ENCODE results near the gene BSPRY. TPM values are rescaled to one million over a fixed set of nuclear protein-coding genes. Genes with fewer than 3 reads are reported as not detected.

BSPRY gene
- total and polyA plus RNA-seq, 4 donors: 8.8 to 12.7 (median 11.0) TPM

DNA sequence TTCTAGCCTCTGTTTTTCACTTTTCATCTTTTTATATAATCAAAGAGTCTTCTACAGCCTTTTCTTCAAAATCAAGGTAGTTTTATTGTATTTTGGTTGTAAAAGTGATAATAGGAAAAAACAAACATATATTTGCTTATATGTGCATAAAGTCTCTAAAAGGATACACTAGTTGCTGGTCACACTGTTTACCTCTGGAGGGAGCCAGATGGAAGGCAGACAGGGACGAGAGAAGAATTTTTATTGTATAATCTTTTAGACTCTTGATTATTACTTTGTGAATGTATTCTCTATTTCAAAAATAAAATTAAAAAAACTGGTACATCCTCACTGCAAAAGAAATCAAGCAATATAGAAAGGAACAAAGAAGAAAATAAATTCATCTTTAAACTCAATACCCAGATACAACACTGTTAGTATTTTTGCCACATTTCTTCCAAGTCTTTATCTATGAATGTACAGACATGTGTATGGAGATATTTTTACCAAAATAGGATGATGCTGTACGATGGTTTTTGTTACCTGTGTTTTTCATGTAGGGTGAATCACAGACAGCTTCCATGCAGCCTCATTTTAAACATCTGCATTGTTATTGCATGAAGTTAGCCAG is 40.0 kb upstream of the BSPRY start:
- Histone ChIP-seq H3K9me3 (ENCODE audit: control insufficient read depth in 4 of 4, insufficient read depth in 3 of 4, low read length in 3 of 4) (no peaks in the 10 kb centered on the region), H3K4me3 (no peak overlapping the region), H3K9ac (ENCODE audit: insufficient read depth in 1 of 2, low read length in 2 of 2) (no peak overlapping the region), H3K27me3 (ENCODE audit: control insufficient read depth in 3 of 3, insufficient read depth in 3 of 3, low read length in 2 of 3) (no peaks in the 10 kb centered on the region), H3K27ac (ENCODE audit: low read depth in 1 of 2, low read length in 1 of 2) (no peak overlapping the region), H3K4me1 (ENCODE audit: control insufficient read depth in 5 of 5, insufficient read depth in 5 of 5, low read length in 5 of 5) (peaks cover 0 to 6% (median 1%) of the 10 kb centered on the region in 5 donors), H3K36me3 (ENCODE audit: control insufficient read depth in 4 of 4, insufficient read depth in 4 of 4, low read length in 4 of 4) (no peaks in the 10 kb centered on the region)
- ATAC-seq (ENCODE audit: insufficient read depth, low FRiP score): no peak
- DNase-seq: peak in 2 of 3 donors; percentile 58 to 69
- TF ChIP-seq, protein P1, sequence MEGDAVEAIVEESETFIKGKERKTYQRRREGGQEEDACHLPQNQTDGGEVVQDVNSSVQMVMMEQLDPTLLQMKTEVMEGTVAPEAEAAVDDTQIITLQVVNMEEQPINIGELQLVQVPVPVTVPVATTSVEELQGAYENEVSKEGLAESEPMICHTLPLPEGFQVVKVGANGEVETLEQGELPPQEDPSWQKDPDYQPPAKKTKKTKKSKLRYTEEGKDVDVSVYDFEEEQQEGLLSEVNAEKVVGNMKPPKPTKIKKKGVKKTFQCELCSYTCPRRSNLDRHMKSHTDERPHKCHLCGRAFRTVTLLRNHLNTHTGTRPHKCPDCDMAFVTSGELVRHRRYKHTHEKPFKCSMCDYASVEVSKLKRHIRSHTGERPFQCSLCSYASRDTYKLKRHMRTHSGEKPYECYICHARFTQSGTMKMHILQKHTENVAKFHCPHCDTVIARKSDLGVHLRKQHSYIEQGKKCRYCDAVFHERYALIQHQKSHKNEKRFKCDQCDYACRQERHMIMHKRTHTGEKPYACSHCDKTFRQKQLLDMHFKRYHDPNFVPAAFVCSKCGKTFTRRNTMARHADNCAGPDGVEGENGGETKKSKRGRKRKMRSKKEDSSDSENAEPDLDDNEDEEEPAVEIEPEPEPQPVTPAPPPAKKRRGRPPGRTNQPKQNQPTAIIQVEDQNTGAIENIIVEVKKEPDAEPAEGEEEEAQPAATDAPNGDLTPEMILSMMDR (IDR thresholded peaks at IDR 0.05; ENCODE audit: control extremely low read depth, extremely low read depth): no peak
- 12% methylated on average over 2 of the region's 2 CpGs for WGBS, 2 donors

DNA sequence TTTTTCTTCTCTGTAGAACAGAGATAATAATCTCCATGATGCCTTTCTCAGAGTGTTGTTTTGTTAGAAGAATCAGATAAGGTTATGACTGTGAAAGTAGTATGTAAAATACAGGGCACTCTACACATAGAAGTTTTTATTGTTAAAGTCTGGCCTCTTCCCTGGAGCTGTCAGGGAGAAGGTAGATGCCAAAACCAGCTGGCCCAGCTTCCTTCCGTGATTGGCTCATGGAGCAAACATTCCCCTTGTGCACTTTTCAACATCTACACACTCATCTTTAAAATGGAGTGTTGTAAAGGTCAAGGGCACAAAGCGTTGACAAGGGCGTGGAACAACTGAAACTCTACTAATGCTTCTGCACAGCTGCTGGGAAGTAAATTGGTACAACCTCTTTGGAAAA is 38.8 kb upstream of the BSPRY start:
- TF ChIP-seq, protein P1 (IDR thresholded peaks at IDR 0.05; ENCODE audit: control extremely low read depth, extremely low read depth): no peak
- ATAC-seq (ENCODE audit: insufficient read depth, low FRiP score): no peak
- Histone ChIP-seq H3K4me1 (ENCODE audit: control insufficient read depth in 5 of 5, insufficient read depth in 5 of 5, low read length in 5 of 5) (peaks cover 0 to 6% (median 1%) of the 10 kb centered on the region in 5 donors), H3K27me3 (ENCODE audit: control insufficient read depth in 3 of 3, insufficient read depth in 3 of 3, low read length in 2 of 3) (no peaks in the 10 kb centered on the region), H3K9me3 (ENCODE audit: control insufficient read depth in 4 of 4, insufficient read depth in 3 of 4, low read length in 3 of 4) (no peaks in the 10 kb centered on the region), H3K9ac (ENCODE audit: insufficient read depth in 1 of 2, low read length in 2 of 2) (no peak overlapping the region), H3K36me3 (ENCODE audit: control insufficient read depth in 4 of 4, insufficient read depth in 4 of 4, low read length in 4 of 4) (no peaks in the 10 kb centered on the region), H3K27ac (ENCODE audit: low read depth in 1 of 2, low read length in 1 of 2) (peak overlapping the region in 1 of 2 donors; percentile 35), H3K4me3 (no peak overlapping the region)
- peak in 2 of 3 donors; percentile 2 to 14 for DNase-seq
- WGBS, 2 donors: 49 to 76% methylated on average over 3 of the region's 3 CpGs

DNA sequence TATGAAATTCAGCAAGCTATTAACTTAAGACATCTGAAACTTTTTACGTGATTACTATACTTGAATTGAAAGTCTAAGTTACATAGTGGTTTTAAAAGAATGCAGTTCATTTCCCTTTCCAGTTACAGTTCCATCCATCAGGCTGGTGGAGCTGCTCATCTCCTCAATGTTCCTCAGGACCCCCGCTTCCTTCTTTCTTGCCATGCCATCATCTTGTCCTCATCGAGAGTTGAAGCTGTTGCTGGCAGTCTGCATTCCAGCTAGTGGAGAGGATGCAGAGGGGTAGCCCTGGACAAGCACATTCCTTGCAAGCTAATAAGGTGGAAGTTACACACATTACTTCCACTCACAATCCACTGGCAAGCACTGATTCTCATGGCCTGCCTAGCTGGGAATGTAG is 37.4 kb upstream of the BSPRY start:
- Histone ChIP-seq H3K27me3 (ENCODE audit: control insufficient read depth in 3 of 3, insufficient read depth in 3 of 3, low read length in 2 of 3) (no peaks in the 10 kb centered on the region), H3K9ac (ENCODE audit: insufficient read depth in 1 of 2, low read length in 2 of 2) (no peak overlapping the region), H3K9me3 (ENCODE audit: control insufficient read depth in 4 of 4, insufficient read depth in 3 of 4, low read length in 3 of 4) (no peaks in the 10 kb centered on the region), H3K27ac (ENCODE audit: low read depth in 1 of 2, low read length in 1 of 2) (no peak overlapping the region), H3K4me1 (ENCODE audit: control insufficient read depth in 5 of 5, insufficient read depth in 5 of 5, low read length in 5 of 5) (peaks cover 0 to 6% (median 1%) of the 10 kb centered on the region in 5 donors), H3K4me3 (no peak overlapping the region), H3K36me3 (ENCODE audit: control insufficient read depth in 4 of 4, insufficient read depth in 4 of 4, low read length in 4 of 4) (no peaks in the 10 kb centered on the region)
- TF ChIP-seq, protein P1 (IDR thresholded peaks at IDR 0.05; ENCODE audit: control extremely low read depth, extremely low read depth): no peak
- 88 to 89% methylated on average over 3 of the region's 3 CpGs for WGBS, 2 donors
- no peak for ATAC-seq (ENCODE audit: insufficient read depth, low FRiP score)
- no peak for DNase-seq

DNA sequence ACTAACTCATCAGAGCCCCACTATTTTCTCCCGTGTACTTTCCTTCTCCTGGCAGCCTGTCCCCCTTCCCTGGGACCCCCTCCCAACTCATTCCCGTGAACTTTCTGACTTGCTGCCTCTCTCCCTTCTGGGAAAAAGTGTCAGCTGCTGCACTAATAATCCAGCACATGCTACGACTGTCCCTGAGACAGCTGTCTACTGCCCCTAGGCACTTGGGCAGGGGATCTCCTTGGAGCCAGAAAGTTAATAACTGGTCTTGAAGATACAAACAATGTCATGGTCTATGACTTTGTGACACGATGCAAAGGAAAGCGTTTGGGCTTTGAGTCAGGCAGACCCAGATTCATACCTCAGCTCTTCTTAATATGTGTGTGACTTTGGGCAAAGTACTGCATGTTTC is 36.1 kb upstream of the BSPRY start:
- no peak for ATAC-seq (ENCODE audit: insufficient read depth, low FRiP score)
- 82 to 87% methylated on average over 5 of the region's 5 CpGs for WGBS, 2 donors
- TF ChIP-seq, protein P1 (IDR thresholded peaks at IDR 0.05; ENCODE audit: control extremely low read depth, extremely low read depth): no peak

More for the DNA sequence above, 36.1 kb upstream of the BSPRY start:
- Histone ChIP-seq H3K36me3 (ENCODE audit: control insufficient read depth in 4 of 4, insufficient read depth in 4 of 4, low read length in 4 of 4) (peaks cover 0 to 3% (median 0%) of the 10 kb centered on the region in 4 donors), H3K27me3 (ENCODE audit: control insufficient read depth in 3 of 3, insufficient read depth in 3 of 3, low read length in 2 of 3) (no peaks in the 10 kb centered on the region), H3K9me3 (ENCODE audit: control insufficient read depth in 4 of 4, insufficient read depth in 3 of 4, low read length in 3 of 4) (no peaks in the 10 kb centered on the region), H3K27ac (ENCODE audit: low read depth in 1 of 2, low read length in 1 of 2) (no peak overlapping the region), H3K4me3 (no peak overlapping the region), H3K4me1 (ENCODE audit: control insufficient read depth in 5 of 5, insufficient read depth in 5 of 5, low read length in 5 of 5) (peaks cover 0 to 6% (median 1%) of the 10 kb centered on the region in 5 donors), H3K9ac (ENCODE audit: insufficient read depth in 1 of 2, low read length in 2 of 2) (no peak overlapping the region)
- no peak for DNase-seq
